ENCODE results near the gene TMED5. TPM values are rescaled to one million over a fixed set of nuclear protein-coding genes. Genes with fewer than 3 reads are reported as not detected.

The TMED5 gene
- total RNA-seq, 4 donors from 2014 or later = 99.5 to 150 (median 127) TPM

- in situ Hi-C loops (cut with MboI; ENCODE audit: low sequenced_read_pairs in 4 of 4) (no loop called here), intact Hi-C loops (cut with DNase I; ENCODE audit: low total_unique reads) (no loop called here)
- TF ChIP-seq CTCF (IDR thresholded peaks at IDR 0.05 in 4 of 5, conservative IDR thresholded peaks at IDR 0.05 in 1 of 5) (no peak), POLR2A (IDR thresholded peaks at IDR 0.05) (no peak)
- no peaks in the 10 kb centered on the region for H3K27me3 ChIP-seq
- no peak overlapping the region for H3K27ac ChIP-seq
- ATAC-seq = no peak
- H3K4me3 ChIP-seq = no peak overlapping the region
- H3K36me3 ChIP-seq = peaks cover 0 to 15% of the 10 kb centered on the region in 2 donors
- peaks cover 0 to 13% of the 10 kb centered on the region in 2 donors for H3K4me1 ChIP-seq
- DNase-seq = no peak
- H3K9me3 ChIP-seq = no peaks in the 10 kb centered on the region
These were observed 36.4 kb downstream of the TMED5 start for GRCh38 chr1:93143769-93144168.

- TF ChIP-seq POLR2A (IDR thresholded peaks at IDR 0.05) (no peak), CTCF (IDR thresholded peaks at IDR 0.05 in 4 of 5, conservative IDR thresholded peaks at IDR 0.05 in 1 of 5) (no peak)
- Histone ChIP-seq H3K27ac (no peak overlapping the region), H3K36me3 (peaks cover 0 to 12% of the 10 kb centered on the region in 2 donors), H3K4me3 (no peak overlapping the region), H3K9me3 (no peaks in the 10 kb centered on the region), H3K27me3 (no peaks in the 10 kb centered on the region), H3K4me1 (peaks cover 0 to 13% of the 10 kb centered on the region in 2 donors)
- DNase-seq (no peak), ATAC-seq (no peak)
- in situ Hi-C loops (cut with MboI; ENCODE audit: low sequenced_read_pairs in 4 of 4) = no loop called here
- intact Hi-C loops (cut with DNase I; ENCODE audit: low total_unique reads) = no loop called here
These were observed 37.1 kb downstream of the TMED5 start for GRCh38 chr1:93143136-93143535.

DNA sequence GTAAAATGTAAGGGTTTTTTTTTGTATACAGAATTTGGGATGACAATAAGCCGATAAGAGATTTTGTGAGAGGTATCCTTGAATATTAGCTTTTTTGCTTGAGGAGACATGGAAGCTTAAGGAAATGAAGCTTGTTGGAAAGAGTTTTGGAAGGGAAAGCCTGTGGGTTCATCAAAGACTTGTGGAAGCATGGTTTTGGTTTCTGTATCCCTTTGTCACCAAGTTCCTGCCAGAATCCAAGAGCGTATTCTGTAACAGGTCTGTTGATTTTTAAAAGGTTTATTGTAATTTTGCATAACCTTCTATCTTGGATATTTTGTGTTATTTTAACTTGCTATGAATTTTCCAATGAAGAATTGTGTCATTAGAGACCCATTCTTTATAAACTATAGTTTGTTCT lies 38.1 kb downstream of the TMED5 start:
- no peaks in the 10 kb centered on the region for H3K9me3 ChIP-seq
- TF ChIP-seq CTCF (IDR thresholded peaks at IDR 0.05 in 4 of 5, conservative IDR thresholded peaks at IDR 0.05 in 1 of 5) = no peak
- TF ChIP-seq POLR2A (IDR thresholded peaks at IDR 0.05) = no peak
- H3K36me3 ChIP-seq = peaks cover 0 to 12% of the 10 kb centered on the region in 2 donors
- DNase-seq (no peak), ATAC-seq (no peak)
- no peak overlapping the region for H3K27ac ChIP-seq
- intact Hi-C loops (cut with DNase I; ENCODE audit: low total_unique reads) (no loop called here), in situ Hi-C loops (cut with MboI; ENCODE audit: low sequenced_read_pairs in 4 of 4) (no loop called here)
- no peaks in the 10 kb centered on the region for H3K27me3 ChIP-seq
- peaks cover 0 to 4% of the 10 kb centered on the region in 2 donors for H3K4me1 ChIP-seq
- H3K4me3 ChIP-seq = no peak overlapping the region

GRCh38 chr1:93140106-93140505 lies 40.1 kb downstream of the TMED5 start:
- Histone ChIP-seq H3K9me3 (no peaks in the 10 kb centered on the region), H3K36me3 (peaks cover 0 to 31% of the 10 kb centered on the region in 2 donors)
- intact Hi-C loops (cut with DNase I; ENCODE audit: low total_unique reads) = no loop called here

More at GRCh38 chr1:93140106-93140505, 40.1 kb downstream of the TMED5 start:
- Histone ChIP-seq H3K27ac (no peak overlapping the region), H3K4me1 (no peaks in the 10 kb centered on the region), H3K4me3 (no peak overlapping the region), H3K27me3 (no peaks in the 10 kb centered on the region)
- ATAC-seq = no peak
- DNase-seq = no peak
- no peak for TF ChIP-seq POLR2A (IDR thresholded peaks at IDR 0.05)
- TF ChIP-seq CTCF (IDR thresholded peaks at IDR 0.05 in 4 of 5, conservative IDR thresholded peaks at IDR 0.05 in 1 of 5) = no peak
- in situ Hi-C loops (cut with MboI; ENCODE audit: low sequenced_read_pairs in 4 of 4) = no loop called here

Measured in gastrocnemius medialis (tissue), 4 donors.